GM19438 (cell line): ENCODE data around the gene CFL1.
"Not testable (repeated sequence)": the region's sequence is repeated elsewhere in the genome, so short reads cannot be mapped to it uniquely, and the experiment has no call there.

Experiments
- ATAC-seq: cut with Tn5 transposase; IDR thresholded peaks from one replicate; pipeline ENCODE4 v1.9.1; 2021; ENCODE audit warnings: low read depth; ENCODE audit not compliant: unreplicated experiment

The CFL1 gene

DNA sequence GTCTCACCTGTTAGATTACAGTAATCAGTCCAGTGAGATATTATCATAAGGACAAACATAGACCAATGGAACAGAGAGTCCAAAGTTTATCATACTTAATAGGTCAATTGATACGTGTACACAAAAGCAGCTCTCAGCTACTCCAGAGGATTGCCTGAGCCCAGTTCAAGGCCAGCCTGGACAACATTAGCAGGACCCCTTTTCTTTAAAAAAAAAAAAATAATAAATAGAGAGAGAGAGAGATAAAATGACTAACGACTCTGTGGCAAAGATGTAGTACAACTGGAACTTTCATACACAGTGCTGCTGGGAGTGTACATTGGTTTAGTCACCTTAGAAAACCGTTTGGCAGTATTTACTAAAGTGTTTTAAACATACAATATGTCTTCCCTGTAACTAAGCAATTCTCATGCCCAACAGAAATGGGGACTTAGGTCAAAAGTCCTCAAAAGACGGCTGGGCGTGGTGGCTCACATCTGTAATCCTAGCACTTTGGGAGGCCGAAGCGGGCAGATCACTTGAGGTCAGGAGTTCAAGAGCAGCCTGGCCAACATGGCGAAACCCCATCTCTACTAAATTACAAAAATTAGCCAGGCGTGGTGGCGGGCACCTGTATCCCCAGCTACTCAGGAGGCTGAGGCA, 13.6 kb downstream of the CFL1 start:
- ATAC-seq: no peak

DNA sequence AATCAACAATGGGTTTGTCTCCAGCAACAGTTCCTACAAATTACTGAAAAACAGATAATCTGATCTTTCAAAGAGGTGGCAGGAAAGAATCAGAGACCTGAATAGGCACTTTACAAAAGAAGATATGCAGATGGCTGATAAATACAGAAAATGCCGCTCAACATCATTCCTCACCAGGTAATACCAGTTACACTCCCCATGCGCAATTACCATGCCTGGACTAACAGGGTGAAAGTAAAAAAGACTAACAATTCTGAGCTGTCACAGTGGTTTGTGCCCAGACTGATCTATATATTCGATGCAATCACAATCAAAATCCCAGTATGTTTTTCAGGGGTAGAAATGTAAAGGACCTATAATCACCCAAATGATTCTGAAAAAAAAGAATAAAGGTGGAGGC, 14.2 kb downstream of the CFL1 start:
- no peak for ATAC-seq

DNA sequence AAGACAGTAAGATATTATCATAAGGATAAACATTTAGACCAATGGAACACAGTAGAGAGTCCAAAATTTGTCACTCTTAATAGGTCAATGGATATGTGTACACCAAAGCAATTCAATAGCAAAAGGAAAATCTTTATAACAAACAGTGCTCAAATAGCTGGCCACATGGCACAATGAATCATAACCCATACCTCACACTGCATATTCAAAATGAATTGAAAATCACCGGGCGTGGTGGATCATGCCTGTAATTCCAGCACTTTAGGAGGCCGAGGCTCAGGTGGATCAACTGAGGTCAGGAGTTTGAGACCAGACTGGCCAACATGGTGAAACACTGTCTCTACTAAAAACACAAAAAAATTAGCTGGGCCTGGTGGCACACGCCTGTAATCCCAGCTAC, 15.8 kb downstream of the CFL1 start:
- ATAC-seq: no peak

DNA sequence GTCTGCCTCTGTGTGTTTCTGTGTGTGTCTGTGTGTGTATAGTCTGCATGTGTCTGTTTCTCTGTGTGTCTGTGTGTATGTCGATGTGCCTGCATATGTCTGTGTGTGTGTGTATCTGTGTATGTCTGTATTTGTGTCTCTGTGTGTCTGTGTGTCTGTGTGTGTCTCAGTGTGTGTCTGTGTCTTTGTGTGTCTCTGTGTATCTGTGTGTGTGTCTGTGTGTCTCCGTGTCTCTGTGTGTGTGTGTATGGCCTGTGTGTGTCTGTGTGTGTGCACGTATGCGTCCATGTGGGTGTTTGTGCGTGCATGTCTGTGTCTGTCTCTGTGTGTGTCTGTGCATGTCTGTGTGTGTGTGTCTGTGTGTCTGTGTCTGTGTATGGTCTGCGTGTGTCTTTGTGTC, 23.8 kb downstream of the CFL1 start:
- ATAC-seq: no peak

DNA sequence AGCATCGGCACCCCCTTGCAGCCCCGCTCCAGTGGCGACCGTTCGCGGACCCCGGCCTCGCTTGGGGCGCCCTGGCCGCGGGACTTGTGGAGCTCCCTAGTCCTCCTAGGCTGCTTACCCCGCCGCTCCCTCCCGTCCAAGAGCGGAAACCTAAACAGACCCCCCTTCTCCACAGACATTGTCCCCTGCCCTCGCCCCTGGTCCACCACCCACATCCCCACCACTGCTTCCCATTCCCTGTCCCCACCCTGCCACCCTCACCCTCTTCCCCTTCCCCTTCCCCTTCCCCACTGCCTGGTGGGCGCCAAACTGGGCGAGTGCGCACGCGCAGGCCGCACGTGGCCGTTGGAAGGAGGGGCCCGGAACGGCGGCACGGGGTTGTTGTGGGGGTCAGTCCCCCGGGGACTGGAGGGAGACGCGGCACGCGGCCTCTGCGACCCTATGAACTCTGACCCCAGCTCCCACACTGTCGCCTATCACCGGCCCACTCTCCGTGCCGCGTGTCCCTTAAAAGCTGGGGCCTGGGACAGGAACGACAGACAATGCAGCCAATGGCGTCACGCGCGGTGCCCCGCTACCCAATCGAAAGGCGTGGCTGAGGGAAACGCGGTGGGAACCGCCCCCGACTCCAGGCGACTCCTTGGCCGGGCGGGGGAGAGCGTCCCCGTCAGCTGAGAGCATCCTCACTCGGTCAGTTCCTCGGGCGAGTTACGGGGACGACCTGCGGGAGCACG, 24.5 kb downstream of the CFL1 start, which contains the start of gene SNX32:
Gene SNX32 (plus strand): TSS at position 667 of the 734 bp plus-strand sequence. CDS start 103 bp downstream, outside the sequence.
- peak; percentile 94 for ATAC-seq

DNA sequence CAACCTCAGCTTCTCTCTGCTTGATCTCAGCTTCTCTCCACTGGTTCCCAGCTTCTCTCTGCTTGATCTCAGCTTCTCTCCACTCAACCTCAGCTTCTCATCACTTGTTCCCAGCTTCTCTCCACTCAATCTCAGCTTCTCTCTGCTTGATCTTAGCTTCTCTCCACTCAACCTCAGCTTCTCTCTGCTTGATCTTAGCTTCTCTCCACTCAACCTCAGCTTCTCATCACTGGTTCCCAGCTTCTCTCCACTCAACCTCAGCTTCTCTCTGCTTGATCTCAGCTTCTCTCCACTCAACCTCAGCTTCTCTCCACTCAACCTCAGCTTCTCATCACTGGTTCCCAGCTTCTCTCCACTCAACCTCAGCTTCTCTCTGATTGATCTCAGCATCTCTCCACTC, 25.7 kb downstream of the CFL1 start:
- not testable (repeated sequence) for ATAC-seq

DNA sequence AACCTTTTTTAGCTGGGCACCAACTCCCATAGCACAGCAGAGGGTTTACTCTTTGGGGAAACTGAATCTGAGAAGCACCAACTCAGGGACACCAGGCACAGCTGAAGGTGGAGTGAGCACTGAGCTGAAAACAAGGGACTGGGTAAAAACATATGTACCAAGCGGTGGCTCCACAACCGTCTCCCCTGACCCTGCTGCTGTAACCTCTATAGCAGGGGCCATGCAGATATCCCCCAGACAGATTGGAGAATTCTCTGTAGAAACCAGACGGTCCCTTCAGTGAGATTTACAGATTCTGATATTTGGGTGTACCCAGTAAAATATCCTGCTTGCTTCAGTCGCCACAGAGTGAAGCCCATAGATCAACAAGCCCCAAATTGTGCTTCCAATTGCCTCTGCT, 28.5 kb downstream of the CFL1 start:
- ATAC-seq: no peak

DNA sequence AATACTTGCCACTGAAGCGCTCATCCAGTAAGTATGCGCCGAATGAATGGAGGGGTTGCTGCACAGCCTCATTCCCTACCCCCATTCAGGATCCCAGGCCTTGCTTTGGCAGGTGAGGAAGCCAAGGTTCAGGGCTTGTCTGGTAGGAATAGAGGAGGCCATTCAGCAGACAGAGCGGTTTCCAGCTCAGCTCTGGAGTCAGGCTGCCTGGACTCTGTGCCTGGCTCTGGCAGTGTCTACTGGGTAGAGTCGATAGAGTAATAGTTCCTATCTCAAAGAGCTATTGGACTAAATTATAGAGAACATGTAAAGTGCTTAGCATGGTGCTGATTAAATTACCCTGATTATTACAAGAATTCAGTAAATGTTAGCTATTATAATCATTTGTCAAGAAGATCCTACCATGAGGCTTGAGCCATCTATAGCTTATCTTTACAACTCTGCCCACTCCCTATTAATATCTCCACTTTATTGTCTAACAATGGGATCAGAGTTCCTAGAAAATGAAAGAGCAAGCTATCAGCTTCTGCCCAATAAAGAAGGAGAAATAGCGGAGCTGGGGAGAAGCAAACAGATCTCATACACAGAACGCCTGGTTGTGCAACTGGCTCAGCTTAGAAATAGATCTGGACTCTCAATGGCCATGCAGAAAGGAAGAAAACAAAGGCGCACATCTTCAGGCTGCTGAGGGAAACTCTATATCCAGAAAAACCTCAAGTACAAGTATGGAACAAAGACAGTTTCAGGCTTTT, 30.8 kb downstream of the CFL1 start:
- ATAC-seq: no peak

DNA sequence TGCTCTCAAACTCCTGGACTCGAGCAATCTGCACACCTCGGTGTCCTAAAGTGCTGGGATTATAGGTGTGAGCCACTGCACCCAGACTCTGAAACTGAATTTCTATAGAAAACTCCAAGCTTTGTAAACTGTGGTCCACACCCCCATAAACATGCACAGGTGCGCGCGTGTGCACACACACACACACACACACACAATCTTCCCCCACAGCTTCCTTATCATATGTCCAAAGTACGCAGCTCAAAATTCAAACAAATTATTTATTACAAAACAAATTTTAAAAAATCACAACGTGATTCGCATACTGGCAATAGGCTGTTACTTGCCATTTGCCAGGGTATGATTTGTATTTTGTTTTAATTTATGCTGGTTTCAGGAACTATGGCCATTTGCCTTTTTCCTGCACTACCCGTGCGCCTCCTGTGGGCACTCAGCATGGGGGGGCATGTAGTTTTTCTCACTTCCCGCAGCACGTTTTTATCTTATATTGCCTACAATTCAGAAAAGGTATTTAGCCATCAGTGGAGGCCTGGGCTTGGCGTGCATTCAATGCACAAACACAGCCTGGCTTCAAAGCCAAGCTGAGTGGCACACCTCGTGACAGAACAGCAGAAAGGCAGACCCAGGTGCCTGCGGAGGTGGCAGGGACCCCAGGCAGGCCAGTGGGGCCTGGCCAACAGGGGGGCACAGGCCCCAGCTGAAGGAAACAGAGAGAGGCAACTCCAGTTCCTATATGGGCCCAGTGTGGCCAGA, 35.0 kb downstream of the CFL1 start:
- ATAC-seq: no peak

DNA sequence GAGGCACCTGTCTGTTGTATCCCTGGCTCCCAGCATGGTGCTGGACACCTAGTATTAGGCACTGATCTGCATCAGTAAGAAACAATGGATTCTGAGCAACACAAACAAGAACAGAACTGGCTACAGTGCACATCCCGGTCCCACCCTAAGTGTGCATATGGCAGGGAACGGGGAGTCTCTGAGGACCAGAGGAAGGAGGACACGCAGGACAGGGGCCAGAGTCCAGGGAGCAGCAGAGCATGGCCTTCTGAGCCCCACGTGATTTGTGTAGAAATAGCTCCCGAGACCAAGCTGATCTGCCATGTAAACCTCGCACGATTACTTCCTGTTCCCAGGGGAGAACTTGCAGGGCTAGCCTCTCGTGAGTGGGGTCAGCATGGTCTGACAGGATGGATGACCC, 36.9 kb downstream of the CFL1 start:
- no peak for ATAC-seq

DNA sequence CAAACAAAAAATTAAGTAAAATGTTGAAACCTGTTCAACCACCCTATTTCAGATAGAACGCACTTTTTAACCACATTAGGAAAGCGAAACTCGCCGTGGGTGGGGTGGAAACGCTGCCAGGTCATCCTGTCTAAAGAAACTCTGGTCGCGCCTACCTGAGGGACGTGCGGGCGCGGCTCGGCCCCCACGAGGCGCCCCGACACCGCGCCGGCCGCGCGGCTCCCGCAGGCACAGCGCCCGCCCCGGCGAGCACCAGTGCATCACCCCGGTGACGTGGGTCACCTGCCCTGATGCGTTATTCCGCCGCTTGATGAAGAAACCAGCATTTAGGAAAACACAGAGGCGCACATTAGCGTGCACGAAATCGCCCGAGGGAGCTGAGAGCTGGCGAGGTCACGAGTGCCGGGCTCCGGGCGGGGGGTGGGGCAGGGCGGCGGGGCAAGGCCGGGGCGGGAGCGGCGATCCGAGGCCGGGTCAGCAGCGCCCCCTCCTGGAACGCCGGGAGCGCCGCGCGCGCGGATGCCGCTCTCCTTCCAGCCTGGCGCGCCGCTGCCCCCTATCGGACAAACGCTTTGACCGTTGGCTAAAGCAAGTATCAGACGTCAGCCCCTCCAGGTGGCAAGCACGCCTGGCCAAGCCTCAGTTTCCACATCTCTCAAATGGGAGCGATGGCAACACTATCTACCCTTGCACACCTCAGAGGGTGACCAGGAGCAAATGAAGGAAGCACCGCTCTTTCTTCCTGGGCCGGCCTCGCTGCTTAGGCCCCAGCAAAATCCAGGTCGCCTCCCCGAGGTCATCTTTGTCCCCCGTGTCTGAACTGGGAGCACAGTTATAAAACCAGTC, 39.9 kb downstream of the CFL1 start:
- peak; percentile 54 for ATAC-seq

DNA sequence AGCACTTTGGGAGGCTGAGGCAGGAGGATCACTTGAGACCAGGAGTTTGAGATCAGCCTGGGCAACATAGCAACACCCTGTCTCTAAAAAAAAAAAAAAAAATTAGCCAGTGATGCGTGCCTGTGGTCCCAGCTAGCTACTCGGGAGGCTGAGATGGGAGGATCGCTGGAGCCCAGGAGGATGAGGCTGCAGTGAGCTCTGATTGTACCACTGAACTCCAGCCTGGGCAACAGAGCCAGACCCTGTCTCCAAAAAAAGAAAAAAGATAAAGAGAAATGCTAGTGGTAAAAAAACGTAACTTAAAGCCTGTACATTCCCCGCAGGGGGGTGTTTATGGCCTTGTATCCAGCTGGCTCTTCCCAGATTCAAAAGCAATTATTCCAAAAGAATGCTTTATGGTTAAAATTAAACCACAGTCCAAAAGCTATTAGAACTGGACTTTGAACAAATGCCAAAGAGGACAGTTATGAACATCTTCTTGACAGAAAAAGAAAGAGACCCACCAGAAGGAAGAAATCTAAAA, 40.6 kb downstream of the CFL1 start:
- ATAC-seq: no peak

DNA sequence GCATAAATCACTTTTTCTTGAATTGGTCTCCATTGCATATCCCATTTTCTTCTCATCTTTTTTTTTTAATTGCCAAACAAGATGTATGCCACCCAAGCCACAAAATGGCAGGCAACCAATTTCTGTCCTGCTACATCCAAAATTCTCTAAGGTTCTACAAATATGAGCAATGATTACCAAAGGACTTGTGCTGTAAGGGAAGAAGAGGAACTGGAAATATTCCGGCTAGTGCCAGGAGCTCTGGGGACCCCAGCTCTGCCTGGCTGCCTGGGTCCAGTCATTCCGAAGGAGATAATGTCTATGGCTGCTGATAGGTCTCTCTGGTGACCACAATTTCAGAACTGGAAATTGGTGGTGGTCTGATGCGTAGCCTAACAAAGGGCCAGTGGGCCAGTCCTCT, 41.3 kb downstream of the CFL1 start:
- ATAC-seq: no peak

DNA sequence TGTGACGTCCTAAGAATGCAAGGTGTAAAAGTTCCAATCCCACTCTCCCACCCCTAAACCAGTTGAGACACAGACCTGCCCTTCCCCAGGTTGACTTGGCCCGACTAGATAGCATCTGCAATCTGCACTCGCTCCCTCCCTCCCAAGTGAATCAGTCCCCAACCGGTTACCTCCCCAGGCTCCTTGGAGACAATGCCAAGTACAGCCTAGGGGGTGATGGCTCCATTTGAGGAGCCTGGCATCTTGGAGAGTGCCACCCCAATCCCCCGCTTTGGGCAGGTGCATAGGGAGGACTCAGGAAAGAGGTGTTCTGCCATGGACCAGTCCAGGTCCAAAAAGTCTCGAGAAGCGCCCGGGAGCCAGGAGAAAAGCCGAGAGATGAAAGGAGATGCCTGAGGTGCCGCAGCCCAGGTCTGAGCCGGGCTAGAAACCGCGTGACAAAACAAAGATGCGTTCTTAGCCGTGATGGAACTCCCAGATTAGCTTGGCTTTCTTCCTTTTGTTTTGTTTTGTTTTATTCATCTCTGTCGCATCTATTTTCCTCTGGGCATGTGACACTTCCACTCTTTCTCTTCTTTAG, 42.9 kb downstream of the CFL1 start:
- ATAC-seq: no peak

DNA sequence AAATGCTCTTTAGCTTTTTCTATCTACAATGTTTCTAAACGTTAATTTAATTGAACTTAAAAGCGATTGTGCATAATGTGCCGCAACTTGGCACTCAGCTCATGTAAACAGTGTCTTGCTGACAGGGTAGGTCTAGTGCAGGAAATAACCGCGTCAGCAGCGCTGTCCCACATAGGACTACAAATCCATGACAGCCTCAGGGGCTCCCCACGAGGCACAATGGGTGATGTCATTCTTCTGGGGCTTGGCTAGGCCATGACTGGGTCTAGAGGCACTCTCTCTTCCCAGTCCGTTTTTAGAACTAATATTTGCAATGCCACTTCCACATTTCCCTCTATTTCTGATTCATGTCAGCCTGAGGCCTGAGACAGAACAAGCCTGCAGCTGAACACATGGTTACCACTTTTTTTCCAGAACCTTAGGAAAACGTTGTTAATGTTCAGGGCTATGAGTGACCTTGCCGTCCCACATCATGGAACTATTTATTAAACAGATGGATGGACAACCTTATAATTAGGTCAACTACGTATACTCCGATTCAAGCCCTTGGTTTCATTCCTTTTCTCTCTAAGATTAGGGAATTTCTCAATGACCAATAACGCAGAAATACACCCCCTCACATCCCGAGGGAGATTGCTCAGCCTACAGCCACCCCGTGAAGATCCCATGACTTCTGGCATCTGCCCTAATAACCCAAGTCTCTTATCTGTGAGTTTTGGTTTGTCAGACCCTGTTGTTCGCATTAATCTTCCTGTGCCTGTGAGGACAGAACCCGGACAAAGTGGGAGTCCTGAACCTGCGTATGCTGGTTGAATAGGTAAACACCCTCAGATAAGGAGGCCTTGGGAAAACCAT, 43.6 kb downstream of the CFL1 start:
- ATAC-seq: no peak

DNA sequence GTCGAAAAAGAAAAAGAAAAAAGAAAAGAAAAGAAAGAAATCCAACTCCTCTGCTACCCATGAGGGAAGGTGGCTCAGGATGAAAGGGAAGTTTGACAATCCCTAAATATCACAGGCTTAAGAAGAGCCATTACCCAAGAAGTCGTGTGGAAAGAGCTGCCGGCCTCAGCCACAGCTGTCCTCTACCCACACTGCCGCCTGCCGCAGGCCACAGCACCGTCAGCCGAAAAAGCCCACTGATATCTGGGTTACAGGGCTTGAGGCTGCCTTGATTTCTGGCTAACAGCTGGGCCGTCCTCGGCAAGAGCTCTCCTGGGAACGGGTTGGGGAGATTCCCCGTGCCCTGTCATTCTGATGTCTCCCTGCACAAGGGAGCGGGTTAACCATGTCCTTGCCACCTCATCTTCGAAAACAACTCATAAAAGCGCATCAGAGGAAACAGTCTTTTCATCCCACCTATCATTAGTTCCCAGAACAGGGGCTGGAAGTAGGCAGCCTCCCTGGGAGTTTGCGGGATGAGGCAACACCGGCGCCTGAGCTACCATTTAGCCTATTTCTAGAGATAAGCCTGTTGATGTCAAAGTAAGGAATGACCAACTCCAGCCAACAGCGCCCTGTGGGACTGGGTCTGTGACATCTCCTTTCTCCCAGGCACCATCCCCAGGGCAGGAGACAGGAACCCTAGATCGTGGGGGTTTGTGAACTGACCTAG, 46.1 kb downstream of the CFL1 start:
- ATAC-seq: no peak

DNA sequence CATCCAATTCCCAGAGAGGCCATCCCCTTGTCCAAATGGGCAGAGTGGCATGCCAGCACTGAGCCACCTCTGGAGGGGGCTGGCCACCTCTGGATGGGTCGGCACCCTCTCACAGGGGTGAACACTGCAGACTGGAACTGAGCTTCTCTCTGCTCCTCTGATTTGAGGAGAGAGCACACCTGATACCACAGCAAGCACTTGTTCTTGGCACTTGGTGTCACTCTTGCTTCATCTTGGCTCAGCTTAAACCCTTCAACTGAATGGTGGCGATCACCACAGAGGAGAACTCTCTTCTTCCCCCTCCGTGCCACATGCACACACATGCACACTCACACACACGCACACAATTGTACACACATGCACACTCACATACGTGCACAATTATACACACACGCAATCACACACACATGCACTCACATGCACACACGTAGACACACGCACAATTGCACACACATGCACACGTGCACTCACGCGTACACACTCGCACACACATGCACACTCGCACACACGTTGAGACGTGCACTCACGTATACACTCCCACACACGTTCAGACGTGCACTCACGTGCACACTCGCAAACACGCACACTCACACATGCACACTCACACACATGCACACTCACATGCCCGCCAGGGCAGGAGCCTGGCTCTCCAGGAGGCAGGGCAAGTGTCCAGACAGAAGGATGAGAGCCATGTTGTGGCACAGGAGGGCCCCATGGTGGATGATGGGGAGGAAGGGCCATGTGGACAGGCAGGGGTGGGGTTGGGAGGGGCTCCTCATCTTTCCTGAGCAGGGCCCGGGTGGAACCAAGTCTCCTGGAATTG, 47.7 kb downstream of the CFL1 start:
- no peak for ATAC-seq
